Body of pancreas (tissue), 4 donors: ENCODE measurements around the gene TUBB2A.

Experiments
- POLR2A ChIP-seq, 3 donors: fragments of 450-650 bp; IDR thresholded peaks; one replicate each; pipeline ENCODE4 v1.6.1; 2016; ENCODE audit warnings: antibody characterized with exemption in 3 of 3, mild to moderate bottlenecking in 2 of 3
- TF ChIP-seq, protein P1 (sequence below), 7 experiments: fragments of 450-650 bp in 4 of 7; fragments of 200-600 bp in 3 of 7; sonication (generic) in 3 of 7; IDR thresholded peaks; one replicate each; pipeline ENCODE4 v1.5.1; 2016 to 2019; ENCODE audit warnings: antibody characterized with exemption in 7 of 7

GRCh38 chr6:3144571-3144970 lies 12.8 kb downstream of the TUBB2A start:
- TF ChIP-seq, protein P1, sequence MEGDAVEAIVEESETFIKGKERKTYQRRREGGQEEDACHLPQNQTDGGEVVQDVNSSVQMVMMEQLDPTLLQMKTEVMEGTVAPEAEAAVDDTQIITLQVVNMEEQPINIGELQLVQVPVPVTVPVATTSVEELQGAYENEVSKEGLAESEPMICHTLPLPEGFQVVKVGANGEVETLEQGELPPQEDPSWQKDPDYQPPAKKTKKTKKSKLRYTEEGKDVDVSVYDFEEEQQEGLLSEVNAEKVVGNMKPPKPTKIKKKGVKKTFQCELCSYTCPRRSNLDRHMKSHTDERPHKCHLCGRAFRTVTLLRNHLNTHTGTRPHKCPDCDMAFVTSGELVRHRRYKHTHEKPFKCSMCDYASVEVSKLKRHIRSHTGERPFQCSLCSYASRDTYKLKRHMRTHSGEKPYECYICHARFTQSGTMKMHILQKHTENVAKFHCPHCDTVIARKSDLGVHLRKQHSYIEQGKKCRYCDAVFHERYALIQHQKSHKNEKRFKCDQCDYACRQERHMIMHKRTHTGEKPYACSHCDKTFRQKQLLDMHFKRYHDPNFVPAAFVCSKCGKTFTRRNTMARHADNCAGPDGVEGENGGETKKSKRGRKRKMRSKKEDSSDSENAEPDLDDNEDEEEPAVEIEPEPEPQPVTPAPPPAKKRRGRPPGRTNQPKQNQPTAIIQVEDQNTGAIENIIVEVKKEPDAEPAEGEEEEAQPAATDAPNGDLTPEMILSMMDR (IDR thresholded peaks at IDR 0.05), result no peak
- TF ChIP-seq POLR2A (IDR thresholded peaks at IDR 0.05), result no peak
